NCI-H2196 (cell line): ENCODE measurements around the gene OR5K3.
"Not testable (repeated sequence)": the region's sequence is repeated elsewhere in the genome, so short reads cannot be mapped to it uniquely, and the experiment has no call there.

Experiments used
- DNase-seq: peaks from one replicate; lab custom pipeline; 2025; ENCODE audit not compliant: unreplicated experiment; lab: John Stamatoyannopoulos, UW

The OR5K3 gene, protein sequence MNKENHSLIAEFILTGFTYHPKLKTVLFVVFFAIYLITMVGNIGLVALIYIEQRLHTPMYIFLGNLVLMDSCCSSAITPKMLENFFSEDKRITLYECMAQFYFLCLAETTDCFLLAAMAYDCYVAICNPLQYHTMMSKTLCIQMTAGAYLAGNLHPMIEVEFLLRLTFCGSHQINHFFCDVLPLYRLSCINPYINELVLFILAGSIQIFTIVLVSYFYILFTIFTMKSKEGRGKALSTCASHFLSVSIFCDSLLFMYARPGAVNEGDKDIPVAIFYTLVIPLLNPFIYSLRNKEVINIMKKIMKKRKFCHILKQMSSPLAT

DNA sequence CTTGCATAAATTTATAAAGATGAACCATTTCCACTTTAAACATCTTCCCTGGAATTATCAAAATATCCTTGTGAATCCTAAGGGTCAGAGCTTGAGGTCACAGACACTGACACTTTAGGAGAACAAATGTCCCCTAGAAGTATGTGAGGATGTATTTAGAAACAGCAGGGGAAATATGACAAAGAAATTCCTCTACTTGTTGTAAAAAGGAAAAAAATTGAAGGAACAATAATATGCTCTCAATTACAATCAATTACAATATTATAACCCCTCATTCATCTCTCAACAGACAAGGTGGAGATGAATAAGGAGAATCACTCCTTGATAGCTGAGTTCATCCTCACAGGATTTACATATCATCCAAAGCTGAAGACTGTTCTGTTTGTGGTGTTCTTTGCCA lies at the start of gene OR5K3:
Gene OR5K3, plus strand, starts transcription at position 301 of the 400 bp plus-strand sequence. Its CDS starts 0 bp downstream, at position 301.
- DNase-seq: no peak

DNA sequence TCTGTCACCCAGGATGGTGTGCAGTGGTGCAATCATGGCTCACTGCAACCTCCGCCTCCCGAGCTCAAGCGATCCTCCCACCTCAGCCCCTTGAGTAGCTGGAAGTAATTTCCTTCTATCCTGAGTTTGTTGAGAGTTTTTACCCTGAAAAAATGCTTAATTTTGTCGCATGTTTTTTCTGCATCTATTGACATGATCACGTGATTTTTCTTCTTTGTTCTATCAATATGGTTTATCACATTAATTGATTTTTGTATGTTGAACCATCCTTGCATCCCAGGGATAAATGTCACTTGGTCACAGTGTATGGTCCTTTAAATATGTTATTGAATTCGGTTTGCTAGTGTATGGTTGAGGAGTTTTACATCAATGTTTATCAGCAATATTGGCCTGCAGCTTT lies 48.7 kb upstream of the OR5K3 start:
- no peak for DNase-seq

DNA sequence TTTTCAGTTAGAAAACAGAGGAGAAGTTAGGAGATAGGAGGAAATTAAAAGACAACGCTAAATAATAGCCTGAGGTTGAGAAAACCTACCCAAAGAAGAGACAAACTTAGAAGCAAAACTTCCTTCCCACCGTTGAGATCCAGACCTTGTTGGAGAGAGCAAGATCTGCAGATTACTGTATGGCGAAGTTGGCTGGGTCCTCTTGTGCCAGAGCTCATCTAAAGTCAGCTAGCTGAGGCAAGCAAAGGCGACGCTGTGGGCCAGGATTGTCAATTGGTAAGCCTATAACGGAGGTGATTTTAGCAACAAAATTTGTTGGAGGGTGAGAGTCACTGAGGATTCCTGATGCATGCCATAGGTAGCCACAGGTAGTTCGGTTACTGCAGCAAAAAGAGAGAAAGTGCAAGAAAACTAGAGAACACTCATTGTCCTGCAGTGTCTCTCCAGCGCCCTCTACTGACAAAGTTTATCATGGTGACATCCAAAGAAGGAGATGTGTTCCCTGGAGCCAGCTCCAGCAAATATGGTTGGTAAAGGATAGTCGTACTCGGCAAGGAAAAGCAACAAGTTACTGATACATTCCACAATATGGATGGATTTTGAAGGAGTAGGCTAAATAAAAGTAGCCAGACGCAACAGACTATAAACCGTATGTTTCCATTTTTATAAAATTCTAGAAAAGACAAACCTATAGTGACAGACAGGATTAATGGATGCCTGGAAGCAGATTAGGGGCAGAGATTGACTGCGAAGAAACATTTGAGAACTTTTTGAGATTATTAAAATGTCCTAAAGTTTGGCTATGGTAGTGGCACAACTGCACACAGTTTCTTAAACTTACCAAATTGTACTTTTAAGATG lies 46.6 kb upstream of the OR5K3 start:
- DNase-seq: peak; percentile 51

DNA sequence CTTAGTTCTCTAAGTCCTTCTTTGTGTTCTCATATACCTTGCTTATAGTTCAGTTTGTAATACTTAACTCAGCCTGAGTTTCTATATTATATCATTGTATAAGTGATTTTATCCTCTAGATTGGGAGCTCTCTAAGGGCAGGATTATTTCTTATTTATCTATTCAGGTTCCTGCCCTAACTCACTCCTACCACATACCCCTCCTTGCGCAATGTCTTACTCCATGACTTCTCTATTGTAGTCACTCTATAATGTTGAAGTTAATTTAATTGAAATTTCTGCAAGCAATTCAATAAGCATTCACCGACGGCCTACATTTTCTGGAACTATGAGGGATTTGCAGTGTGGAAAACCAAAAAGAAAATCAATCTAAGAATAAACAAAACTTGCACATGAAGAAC lies 40.4 kb upstream of the OR5K3 start:
- DNase-seq: no peak

DNA sequence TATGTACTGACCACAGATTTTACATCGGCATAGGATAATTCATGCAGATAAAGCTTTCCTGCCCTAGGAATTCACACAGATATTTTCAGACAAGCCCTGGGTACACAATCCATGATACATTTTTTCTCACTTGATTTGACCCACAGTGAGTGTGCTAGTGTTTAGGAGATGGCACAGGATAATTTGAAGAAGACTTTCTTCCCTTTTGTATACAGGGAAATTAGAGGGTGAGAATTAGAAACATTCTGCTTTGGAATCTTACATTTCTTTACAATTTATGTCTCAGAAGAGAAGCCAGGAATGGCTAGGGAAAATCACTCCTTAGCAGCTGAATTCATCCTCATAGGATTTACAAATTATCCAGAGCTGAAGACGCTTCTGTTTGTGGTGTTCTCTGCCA lies 36.9 kb upstream of the OR5K3 start, which contains the start of gene OR5K4:
Gene OR5K4, plus strand, starts transcription at position 301 of the 400 bp plus-strand sequence. Its CDS starts 0 bp downstream, at position 301.
- DNase-seq: no peak

DNA sequence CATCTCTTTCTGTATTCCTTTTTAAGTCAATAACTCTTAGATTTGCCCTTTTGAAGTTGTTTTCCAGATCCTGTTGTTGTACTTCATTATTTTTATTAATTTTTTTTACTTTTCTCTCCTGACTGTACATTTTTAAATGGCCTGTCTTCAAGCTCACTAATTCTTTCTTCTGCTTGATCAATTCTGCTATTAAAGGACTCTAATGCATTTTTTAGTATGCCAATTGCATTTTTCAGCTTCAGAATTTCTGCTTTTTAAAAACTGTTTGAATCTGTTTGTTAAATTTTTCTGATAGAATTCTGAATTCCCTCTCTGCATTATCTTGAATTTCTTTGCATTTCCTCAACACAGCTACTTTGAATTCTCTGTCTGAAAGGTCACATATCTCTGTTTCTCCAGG lies 31.2 kb upstream of the OR5K3 start:
- DNase-seq: no peak

DNA sequence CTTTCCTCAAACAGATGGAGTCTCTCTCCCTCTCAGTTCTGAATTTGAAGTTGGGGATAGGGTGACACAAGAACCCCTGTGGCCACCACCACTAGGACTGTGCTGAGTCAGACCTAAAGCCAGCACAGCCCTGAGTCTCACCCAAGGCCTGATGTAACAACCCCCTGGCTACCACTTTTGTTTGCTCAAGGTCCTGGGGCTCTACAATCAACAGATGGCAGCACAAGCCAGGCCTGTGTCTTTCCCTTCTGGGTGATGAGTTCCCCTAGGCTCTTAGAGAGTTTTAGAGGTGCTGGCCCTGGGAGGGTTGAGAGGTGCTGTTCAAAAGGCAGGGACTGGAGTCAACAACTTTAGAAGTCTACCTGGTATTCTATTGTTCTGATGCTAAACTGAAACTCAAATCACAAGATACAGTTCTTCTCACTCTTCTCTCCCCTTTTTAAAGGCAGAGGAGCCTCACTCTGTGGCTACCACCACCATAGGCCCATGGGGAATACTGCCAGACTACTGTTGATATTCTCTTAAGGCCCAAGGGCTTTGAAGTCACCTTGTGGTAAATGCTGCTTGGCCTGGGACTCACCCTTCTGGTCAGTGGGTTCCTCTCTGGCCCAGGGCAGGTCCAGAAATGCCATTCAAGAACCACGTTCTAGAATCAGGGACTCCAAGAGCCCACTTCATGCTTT lies 30.3 kb upstream of the OR5K3 start:
- no peak for DNase-seq

DNA sequence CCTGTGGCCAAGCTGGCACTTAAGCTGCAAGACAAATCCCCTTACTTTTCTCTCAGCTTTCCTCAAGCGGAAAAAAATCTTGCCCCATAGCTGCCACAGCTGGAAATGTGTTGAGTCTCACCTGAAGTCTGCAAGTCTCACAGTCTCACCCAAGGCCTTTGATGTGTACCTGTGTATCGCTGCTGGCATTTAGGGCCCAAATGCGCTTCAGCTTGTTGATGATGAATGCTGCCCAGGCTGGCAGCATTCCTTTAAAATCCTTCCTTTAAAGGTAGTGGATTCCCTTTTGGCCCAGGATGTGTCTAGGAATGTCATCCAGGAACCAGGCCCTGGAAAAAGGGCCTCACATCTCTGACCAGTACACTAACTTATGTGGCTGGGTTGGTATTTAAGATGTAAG lies 29.8 kb upstream of the OR5K3 start:
- DNase-seq: no peak

DNA sequence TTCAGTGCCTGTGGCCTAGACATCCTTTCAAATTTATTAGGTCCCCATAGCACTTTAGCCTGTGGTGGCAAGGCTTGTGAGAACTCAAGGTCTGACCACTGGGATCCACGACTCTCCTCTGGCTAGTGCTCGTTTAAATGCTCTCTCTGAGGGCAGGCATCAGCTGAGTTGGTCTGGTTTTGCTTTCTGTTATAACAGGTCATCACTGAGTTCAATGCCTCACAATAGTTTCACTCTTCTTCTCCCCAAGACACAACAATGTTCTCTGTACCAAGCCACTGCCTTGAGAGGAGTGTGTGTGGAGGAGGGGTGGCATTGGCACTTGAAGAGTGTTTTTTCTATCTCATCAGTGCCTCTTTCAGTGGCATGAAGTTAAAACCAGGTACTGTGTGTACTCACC lies 29.2 kb upstream of the OR5K3 start:
- no peak for DNase-seq

DNA sequence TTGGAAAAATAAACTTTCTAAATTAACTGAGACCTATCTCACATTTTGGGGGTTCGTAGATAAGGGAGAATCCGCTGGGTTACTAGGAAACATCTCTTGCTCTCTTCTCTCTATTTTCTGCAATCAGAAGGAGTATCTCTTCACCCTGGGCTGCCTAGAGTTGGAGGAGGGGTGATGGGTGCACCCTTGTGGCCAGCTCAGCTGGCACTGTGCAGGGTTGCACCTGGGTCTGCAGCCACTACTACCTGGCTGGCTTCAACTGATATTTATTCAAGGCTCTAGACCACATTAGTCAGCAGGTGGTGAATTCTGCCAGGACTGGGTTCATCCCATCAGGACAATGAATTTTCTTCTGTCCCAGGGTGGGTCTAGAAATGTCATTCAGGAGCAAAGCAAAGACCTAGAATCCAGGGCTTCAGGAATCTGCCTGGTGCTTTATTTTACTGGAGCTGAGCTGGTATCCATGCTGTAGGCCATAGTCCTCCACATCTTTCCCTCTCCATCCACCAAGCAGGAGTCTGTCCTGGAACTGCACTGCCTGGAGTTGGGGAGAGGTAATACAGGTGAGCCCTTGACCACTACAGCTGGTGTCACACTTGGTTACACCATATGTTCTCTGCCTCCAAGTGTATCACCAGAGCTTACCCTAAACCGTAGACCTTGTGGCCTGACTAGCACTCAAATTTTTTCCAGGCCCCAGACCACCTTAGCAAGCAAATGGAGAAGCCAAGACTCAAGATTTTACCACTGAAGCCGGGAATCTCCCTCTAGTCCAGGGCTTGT lies 22.8 kb upstream of the OR5K3 start:
- no peak for DNase-seq

DNA sequence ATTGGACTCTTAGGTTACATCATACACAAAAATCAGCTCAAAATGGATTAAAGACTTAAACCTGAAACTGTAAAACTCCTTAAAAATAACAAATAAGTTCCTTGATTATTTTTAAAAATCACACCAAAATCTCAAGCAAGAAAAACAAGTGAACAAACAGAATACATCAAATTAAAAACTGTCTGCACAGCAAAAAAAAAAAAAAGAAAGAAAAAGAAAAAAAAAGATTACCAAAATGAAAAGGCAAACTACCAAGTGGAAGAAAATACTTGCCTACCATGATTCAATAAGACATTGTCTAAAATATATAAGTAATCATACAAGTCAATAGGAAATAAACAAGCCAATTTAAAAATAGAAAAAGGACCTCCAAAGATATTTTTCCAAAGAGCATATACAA lies 19.3 kb upstream of the OR5K3 start:
- DNase-seq: no peak

DNA sequence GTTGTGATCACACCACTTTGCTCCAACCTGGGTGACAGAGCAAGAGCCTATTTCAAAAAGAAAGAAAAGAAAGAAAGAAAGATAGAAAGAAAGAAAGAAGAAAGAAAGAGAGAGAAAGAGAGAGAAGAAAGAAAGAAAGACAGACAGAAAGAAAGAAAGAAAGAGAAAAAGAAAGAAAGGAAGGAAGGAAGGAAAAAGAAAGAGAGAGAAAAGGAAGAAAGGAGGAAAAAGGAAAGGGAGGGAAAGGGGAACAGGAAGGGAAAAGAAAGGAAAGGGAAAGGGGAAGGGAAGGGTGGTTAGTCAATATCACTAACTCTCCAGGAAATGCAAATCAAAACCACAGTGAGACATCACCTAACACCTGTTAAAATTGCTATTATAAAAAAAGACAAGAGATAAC lies 18.6 kb upstream of the OR5K3 start:
- no peak for DNase-seq

DNA sequence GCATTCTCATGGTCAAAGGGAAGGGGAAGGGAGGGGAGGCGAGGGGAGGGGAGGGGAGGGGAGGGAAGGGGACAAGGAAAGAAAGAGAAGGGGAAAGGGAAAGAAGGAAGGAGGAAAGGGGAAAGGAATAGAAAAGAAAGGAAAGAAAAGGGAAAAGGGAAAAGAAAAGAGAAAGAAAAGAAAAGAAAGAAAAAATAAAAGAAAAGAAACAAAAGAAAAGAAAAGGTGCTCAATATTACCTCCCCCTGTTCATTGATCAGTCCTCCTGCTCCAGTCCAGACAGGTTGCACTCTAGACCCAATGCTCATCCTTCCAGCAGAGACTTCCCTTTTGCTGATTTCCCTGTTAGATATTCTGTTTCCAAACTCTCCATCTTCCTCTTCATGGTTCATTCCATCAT lies 18.0 kb upstream of the OR5K3 start:
- no peak for DNase-seq

DNA sequence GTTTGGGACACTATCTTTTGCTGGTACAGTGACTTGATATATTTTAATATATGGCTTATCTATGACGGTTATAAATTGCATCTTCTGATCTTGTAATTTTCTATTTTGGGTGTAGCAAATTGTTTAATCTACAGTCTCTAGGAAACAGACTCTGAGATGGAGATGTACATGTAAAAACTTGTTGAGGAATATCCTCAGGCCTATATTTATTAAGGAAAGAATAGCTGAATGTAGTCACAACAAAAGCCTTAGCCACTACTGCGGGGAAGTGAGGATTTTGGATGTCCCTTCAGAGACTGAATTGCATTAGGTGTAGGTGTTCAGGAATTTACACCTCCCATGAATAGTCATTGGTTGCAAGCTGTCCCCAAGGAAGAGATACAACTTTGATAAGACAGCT lies 13.8 kb upstream of the OR5K3 start:
- DNase-seq: no peak

DNA sequence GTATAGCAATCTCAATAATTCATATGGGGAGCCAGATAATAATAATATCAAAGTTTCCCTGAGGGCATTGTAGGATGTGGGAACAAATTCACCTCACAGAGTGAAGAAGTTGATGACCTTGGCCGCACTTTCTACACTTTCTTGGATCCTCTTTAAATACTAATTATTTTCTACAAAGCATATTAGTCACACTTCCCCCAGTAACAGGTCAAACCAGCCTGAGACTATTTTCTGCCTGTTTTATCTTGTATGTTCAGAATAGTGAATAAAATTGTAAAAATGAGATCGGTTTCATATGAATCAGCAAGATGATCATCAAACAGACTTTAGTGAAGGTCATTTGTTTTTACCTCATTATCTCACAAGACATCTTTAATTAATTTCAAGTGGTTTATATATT lies 2.3 kb upstream of the OR5K3 start:
- DNase-seq: no peak

DNA sequence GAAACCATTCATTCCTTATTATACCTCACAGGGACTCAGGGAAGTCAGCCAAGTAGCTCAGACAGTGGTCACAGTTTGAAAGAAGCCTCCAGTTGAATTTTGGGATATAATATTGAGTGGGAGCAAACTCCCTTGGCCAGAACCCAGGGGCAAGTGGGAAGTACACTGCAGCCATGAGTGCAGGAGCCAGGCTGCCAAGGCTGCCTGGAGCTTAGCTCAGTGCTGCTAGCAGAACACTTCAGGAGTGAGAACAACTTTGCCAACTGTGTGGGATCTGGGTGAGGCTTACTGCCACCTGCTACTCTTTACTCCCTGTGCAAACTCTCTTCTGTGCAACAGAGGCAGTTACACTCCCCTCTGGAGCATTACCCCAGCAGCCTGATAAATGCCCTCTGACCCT lies 4.6 kb downstream of the OR5K3 start:
- no peak for DNase-seq

DNA sequence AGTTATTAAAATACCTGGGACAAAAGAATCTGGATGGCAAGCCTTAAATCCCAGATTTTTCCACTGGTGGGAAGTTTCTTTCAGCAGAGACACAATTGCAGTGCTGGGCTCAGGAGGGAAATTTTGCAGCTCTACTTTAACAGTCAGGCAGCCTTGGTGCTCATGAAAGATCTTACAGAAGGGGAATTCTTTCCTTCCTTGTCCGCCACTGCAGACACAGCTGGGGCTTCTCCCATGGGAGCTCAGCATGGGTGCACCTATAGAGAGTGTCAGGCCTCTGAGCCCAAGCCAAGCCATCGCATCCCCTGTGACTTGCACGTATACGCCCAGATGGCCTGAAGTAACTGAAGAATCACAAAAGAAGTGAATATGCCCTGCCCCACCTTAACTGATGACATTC lies 6.0 kb downstream of the OR5K3 start:
- not testable (repeated sequence) for DNase-seq

DNA sequence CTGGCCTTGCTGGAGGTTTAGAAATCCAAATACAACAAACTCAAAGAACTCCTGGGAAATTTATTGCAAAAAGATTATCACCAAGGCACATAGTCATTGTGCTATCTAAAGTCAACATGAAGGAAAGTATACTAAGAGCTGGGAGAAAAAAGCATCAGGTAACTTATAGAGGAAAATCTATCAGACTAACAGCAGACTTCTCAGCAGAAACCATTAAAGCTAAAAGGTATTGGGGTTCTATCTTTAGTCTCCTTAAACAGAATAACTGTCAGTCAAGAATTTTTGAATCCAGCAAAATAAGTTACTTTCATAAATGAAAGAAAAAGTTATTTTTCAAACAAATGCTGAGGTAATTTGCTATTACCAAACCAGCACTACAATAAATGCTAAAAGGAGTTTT lies 8.0 kb downstream of the OR5K3 start:
- no peak for DNase-seq

DNA sequence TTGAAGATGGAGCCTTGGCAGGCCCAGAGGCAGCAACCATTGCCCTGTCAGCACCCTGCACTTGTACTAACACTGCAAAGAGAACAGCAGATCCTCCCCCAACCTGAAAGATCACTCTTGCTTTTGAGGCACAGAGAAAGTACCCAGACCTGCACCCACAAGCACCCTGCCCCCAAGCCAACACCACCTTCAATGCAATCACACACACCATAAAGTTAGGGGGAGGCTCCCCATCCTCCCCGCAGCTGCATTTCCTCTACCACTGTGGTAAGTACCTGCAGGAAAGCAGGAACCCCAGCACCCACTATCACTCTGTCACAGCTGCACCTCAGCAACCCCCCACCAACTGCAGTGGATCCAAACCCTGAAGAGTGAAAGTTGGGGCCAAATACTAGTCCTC lies 12.0 kb downstream of the OR5K3 start:
- DNase-seq: no peak

DNA sequence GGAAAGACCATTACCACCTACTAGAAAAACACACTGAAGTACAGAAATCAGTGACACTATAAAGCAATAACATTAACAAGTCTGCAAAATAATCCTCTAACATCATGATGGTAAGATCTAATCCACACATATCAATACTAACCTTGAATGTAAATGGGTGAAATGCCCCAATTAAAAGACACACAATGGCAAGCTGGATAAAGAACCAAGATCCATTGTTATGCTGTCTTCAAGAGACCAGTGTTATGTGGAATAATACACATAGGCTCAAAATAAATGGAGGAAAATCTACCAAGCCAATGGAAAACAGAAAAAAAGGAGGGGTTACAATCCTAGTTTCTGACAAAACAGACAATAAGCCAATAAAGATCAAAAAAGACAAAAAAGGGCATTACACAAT lies 13.5 kb downstream of the OR5K3 start:
- no peak for DNase-seq

DNA sequence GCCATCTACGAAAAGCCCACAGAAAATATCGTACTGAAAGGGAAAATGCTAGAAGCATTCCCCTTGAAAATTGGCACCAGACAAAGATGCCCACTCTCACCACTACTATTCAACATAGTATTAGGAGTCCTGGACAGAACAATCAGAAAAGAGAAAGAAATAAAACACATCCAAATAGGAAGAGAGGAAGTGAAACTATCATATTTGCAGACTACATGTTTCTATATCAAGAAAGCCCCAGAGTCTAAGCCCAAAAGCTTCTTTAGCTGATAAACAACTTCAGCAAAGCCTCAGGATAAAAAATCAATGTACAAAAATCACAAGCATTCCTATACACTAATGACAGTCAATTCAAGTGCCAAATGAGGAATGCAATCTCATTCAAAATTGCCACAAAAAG lies 15.6 kb downstream of the OR5K3 start:
- DNase-seq: no peak
